ENCODE data around the gene SIRT2.

GRCh38 chr19:38939957-38940356 lies 40.5 kb upstream of the SIRT2 start:
- TF ChIP-seq CTCF (optimal IDR thresholded peaks at IDR 0.05 in 1 of 3, IDR thresholded peaks at IDR 0.05 in 1 of 3, conservative IDR thresholded peaks at IDR 0.05 in 1 of 3; ENCODE audit: extremely low read depth in 1 of 3, insufficient read depth in 2 of 3, low read length in 3 of 3) = no peak
- TF ChIP-seq EZH2 (IDR thresholded peaks at IDR 0.05; ENCODE audit: low read length) = no peak
